Hindlimb muscle (tissue), 1 donor: ENCODE data around the gene UNC93B1. TPM values are rescaled to one million over a fixed set of nuclear protein-coding genes. Genes with fewer than 3 reads are reported as not detected.

Experiments
- polyA plus RNA-seq: library from polyadenylated mRNA; unstranded; fragments of 120-200 nt; gene quantifications from one replicate; pipeline ENCODE4 v1.2.1, GENCODE V29; 2013; ENCODE audit not compliant: insufficient read length

Gene UNC93B1
- polyA plus RNA-seq, 1 donor = 8.1 TPM

Other genes starting within 250 kb of the UNC93B1 start
- 17.0 TPM for gene ALDH3B1, start 6.2 kb upstream of the UNC93B1 start, polyA plus RNA-seq
- gene NDUFS8, start 26.6 kb upstream of the UNC93B1 start, polyA plus RNA-seq = 81.6 TPM
- 27.8 TPM for gene TCIRG1, start 34.9 kb upstream of the UNC93B1 start, polyA plus RNA-seq
- gene CHKA, start 117.3 kb upstream of the UNC93B1 start, polyA plus RNA-seq = 20.4 TPM
- gene KMT5B, start 209.2 kb upstream of the UNC93B1 start, polyA plus RNA-seq = 43.7 TPM